HL-60 (cell line): ENCODE data around the gene APIP.

Experiments used
- POLR2AphosphoS5 ChIP-seq: IDR thresholded peaks from 2 replicates; pipeline ENCODE4 v1.6.1; 2012; ENCODE audit warnings: low read depth
- REST ChIP-seq: IDR thresholded peaks from 2 replicates; pipeline ENCODE4 v1.6.1; 2012; ENCODE audit warnings: low read depth; ENCODE audit not compliant: insufficient replicate concordance

- TF ChIP-seq REST (no peak), POLR2AphosphoS5 (no peak)
Observed at GRCh38 chr11:34963351-34963750, 47.2 kb upstream of the APIP start.
